GM21367 (cell line): ENCODE results near the gene PSMD12.
"Not testable (repeated sequence)": the region's sequence is repeated elsewhere in the genome, so short reads cannot be mapped to it uniquely, and the experiment has no call there.

Experiments
- ATAC-seq: cut with Tn5 transposase; IDR thresholded peaks from one replicate; pipeline ENCODE4 v1.9.1; 2021; ENCODE audit not compliant: unreplicated experiment

Gene PSMD12

DNA sequence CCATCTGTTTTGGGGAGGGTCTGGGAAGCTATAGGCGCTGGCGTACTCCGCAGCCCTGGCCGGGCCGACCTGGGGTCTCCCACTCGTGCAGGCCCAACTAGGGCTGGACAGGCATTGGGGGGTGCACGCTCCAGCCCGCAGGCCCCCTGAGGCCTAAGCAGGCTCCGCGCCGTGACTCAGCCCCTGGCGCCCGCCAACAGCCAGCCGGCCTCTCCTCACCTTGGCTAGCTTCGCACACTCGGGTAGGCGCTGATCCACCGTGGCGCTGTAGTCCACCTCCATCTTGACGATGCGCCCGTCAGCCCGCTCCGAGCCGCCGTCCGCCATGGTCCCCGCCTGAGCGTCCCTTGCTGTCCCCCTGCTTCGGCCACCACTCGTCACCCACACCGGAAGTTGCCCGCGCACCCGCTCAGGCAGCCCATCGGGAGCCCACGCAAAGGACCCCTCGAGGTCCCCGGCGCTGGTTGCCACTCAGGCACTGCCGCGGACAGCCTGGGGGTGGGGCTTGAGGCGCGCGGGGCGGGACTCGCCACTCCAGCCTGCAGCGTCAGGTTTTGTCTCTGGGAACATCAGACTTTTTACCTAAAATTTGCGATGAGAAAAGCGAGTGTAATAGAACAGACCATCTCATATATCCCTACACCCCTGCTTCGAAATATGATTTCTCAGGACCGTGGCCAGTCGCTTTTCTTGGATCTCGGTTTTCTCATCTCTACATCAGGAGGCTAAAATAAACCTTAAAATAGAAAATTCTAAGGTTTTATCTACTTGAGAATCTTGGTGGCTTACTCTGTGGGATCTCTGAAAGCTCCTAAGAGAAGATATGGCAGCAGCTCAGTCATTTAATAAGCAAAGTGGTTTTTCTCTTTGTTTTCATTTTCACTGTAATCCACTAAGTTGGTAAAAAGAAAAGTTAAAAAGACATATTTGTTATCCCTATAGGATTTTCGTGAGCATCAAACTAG, at the start of gene PSMD12:
TSS of gene PSMD12 (minus strand) at position 385 of the 965 bp plus-strand sequence. CDS start at position 327, 58 bp downstream.
- ATAC-seq = peak; percentile 86

DNA sequence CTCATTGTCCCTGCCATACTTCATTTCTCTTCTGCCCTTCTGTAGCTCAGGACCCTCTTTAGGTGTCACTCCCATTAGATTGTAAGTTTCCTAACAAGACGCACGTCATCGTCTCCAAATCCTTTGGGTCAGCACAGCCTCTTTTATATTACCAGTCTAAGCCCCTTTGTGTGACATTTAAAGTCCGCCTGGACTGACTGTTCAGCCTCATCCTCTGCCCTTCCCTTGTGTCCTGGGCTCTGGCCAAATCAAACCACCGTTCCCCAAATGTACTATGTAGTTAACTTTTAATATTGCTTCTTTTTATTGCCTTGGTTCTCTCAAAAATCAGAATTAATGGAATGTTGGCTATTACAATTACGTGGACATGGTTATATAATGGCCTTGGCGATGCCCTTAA, 48.9 kb upstream of the PSMD12 start:
- ATAC-seq = no peak

- ATAC-seq = no peak
These were observed 48.2 kb upstream of the PSMD12 start for GRCh38 chr17:67414559-67414958.

DNA sequence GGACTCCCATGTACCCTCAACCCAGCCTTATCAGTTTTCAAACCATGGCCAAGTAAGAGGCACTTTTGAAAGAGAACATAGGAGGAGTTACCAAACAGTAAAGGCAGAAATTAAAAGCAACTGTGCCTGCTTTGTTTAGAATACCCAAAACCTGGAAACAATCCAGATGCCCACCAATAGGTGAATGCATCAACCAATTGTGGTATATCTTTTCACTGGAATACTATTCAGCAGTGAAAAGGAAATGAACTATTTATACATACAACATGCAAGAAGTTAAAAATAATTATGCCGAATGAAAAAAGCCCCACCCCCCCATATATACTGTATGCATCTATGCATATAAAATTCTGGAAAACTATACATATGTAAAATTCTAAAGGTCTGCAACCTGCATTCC, 47.8 kb upstream of the PSMD12 start:
- no peak for ATAC-seq

GRCh38 chr17:67413388-67413787, 47.0 kb upstream of the PSMD12 start:
- no peak for ATAC-seq

DNA sequence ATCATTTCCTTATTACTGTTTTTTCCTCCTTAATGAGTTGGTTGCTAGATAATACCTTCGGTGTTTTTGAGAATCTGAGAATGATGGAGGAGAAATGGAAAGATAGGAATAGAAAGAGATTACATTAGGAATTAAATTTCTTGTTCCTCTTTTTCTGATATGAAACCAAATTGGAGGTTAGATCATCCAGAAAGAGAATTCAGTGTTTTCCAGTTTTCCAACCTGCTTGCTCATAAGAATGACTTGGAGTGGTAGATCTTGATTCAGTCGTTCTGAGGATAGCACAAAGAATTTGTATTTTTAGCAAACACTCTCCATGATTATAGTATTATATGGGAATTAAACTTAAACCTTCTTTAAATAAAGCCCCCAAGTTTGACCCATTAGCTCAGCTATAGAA, 46.6 kb upstream of the PSMD12 start:
- ATAC-seq = no peak

- ATAC-seq = no peak
These were observed 45.7 kb upstream of the PSMD12 start for GRCh38 chr17:67412032-67412431.

DNA sequence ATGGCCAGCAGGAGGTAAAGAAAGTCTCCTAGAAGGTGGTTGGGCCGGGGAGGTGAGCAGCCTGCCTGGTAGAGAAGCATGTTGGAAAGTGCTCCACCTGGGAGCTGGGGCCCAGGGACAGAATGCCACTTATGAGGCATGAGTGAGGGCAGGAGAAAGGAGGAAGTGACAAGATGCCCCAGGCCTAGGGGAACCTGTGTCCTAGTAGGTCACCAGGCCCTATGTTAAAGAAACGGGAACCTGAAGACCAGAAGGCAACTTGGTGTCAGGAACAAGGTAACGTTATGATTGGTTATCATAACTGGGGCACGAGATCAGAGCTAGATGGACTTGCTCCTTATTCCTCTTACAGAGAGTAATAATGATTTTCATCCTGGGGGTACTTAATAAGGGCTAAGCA, 45.0 kb upstream of the PSMD12 start:
- ATAC-seq = no peak

DNA sequence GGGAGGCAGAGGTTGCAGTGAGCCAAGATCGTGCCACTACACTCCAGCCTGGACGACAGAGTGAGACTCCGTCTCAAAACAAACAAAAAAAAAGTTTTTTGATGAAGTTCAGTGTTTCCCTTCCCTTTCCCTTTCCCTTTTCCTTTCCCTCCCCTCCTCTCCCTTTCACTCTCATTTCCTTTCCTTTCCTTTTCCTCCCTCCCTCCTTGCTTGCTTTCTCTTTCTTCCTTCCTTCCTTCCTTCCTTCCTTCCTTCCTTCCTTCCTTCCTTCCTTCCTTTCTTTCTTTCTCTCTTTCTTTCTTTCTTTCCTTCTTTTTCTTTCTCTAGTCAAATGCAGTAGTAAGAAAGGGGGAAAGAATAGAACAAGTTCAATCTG, 42.1 kb upstream of the PSMD12 start:
- ATAC-seq = not testable (repeated sequence)

DNA sequence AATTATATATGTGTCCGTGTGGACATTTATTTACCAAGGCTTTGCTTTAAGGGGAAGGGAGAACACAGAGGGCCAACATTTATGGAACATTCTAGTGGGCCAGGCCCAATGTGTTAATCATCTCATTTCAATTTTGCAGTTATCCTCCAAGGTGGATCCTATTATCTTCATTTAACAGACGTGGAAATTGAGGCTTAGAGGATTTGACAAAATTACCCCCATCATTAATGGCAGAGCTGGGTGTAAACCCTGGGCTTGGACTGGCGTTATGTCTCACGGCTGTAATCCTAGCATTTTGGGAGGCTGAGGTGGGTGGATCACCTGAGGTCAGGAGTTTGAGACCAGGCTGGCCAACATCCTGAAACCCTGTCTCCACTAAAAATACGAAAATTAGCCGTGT, 37.1 kb upstream of the PSMD12 start:
- no peak for ATAC-seq

DNA sequence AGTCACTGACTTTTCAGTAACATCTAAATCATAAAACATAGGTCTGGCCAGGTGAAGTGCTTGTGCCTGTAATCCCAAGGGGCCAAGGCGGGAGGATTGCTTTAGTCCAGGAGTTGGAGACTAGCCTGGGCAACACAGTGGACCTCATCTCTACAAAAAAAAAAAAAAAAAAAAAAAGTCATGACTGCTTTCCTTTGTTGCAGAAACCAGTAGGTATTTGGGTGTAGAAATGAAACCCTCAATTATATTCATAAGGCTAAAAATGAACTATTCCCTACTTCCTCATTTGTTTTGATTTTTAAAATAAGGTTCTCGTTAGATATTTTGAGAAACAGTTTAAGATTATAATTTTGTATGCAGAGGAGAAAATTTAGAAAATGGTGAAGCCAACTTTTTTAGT, 36.7 kb upstream of the PSMD12 start:
- no peak for ATAC-seq

DNA sequence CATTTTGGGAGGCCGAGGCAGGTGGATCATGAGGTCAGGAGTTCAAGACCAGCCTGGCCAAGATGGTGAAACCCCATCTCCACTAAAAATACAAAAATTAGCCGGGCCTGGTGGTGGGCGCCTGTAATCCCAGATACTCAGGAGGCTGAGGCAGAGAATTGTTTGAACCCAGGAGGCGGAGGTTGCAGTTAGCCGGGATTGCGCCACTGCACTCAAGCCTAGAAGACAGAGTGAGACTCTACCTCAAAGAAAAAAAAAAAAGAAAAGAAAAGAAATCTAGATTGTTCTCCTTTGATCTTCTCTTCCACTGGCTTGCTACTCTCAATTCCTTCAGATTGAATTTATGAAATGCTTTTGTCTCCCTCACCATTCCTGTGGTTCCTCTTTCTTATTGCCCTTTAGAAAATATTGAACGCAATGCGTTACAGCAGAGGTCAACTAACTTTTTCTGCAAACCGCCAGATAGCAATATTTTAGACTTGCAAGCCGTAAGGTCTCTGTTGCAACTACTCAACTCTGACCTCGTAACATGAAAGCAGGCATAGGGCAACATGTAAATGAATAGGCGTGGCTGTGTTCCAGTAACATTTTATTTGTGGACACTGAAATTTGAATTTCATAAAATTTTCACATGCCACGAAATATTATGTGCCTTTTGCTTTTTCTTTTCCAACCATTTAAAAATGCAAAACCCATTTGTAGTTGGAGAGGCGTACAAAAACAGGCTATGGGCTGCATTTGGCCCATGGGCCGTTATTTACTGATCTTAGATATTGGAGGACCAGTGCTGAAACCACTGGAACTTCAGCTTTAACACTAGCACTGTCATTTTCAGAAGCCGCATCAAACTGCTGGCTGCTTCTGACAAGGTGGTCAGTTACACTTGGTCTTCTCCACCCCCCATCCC, 35.5 kb upstream of the PSMD12 start:
- no peak for ATAC-seq

GRCh38 chr17:67401106-67401505, 34.7 kb upstream of the PSMD12 start:
- ATAC-seq = no peak

DNA sequence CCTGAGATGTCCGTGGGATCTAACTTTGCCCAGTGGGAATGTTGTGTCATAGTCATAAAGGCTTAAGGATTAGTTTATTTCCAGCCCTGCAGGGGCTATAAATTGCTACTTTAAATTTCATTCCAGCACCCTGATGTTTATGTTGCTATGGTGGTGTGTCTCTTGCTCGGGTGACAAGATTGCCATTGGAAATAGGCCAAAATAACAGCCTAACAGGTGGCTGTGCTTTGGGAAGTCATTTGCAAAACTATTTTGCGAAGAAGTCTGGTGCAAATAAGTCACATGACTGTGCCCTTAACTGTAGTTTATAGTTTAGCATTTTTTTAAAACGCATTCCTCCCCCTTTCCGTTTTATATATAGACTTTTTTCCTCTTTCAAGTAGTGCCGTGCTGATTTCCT, 33.8 kb upstream of the PSMD12 start:
- no peak for ATAC-seq

DNA sequence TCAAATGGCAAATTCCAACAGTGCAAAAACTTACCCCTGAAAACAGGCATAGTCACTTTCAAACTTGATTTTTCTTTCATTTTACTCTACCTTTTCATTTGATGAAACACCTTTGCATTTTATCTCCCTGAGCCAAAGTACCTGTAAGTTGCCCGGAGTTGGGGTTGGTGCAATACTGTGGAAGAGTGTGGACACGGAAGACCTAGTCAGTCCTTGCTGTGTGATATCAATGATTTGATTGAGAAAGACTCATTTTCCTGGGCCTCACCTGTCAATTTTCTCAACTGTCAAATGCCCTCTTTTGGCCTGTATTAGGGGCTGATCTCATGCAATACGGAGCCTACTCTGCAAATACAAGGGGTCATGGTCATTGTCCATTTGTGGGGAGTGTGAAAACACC, 33.3 kb upstream of the PSMD12 start:
- ATAC-seq = no peak

- no peak for ATAC-seq
These were observed 27.5 kb upstream of the PSMD12 start for GRCh38 chr17:67393809-67394397.

DNA sequence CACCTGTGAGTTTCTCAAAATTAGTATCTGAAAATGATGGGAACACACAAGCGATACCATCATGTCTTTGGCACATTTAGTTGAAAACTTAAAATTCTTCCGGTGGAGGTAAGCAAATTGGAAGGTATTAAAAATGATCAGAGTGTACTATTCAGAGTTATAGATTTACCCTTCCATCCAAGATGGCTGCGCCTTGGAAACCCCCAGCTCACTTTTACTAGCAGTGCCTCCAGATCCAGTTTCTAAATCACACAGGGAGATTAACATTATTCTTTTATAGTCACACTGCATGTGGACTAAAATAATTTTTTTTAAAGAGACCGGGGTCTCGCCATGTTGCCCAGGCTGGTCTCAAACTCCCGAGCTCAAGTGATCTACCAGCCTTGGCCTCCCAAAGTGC, 25.7 kb upstream of the PSMD12 start:
- no peak for ATAC-seq

DNA sequence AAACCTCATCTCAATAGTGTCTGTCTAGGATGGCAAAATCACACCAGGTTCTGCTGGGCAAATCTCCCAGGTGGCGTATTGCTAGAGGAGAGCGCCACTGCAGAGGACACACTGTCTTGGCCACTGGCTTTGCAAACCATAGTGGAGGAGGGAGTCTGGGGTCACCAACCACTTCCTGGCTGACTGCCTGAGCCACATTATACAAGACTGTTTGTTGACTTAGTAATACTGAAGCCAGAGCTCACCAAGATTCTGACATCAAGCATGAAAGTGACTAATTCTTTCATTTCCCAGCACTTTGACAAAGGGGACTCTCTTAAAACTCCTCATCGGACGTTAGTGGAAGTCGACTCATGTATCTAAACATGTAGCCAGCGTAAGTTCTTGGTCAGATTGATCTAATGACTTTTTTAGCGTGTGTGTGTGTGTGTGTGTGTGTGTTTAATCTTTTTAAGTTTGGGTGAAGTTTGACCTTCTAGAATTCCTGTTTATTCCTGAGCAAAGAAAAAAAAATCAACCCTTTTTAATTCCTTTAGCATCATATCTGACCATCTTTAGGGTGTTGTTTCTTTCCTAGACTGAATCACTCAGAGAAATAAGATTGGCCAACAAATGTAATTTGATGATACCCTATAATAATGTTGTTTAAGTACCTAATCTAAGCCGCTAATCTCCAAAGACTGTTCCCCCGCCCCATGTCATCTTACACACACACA, 24.4 kb upstream of the PSMD12 start:
- peak; percentile 93 for ATAC-seq

GRCh38 chr17:67390006-67390645, 23.7 kb upstream of the PSMD12 start:
- ATAC-seq = no peak

DNA sequence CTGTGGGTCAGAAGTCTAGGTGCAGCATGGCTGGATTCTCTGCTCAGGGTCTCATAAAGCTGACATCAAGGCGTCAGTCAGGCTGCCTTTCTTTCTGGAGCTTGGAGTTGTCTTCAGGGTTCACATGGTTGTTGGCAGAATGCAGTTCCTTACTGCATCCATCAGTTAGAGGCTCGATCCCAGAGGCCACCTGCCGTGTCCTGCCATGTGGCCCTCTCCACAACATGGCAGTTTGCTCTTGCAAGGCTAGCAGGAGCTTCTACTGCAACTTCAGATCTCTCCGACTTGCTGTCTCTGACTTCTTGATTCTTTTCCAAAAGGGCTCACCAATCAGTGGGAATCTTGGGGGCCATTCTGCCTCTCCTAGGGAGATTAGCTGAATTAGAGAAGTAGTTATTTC, 22.6 kb upstream of the PSMD12 start:
- ATAC-seq = no peak
